Measurements from ENCODE around the gene USB1. TPM values are rescaled to one million over a fixed set of nuclear protein-coding genes. Genes with fewer than 3 reads are reported as not detected.

Gene USB1
- total RNA-seq, 4 donors from 2014 or later: 21.3 to 63.4 (median 45.2) TPM

- Histone ChIP-seq H3K36me3 (no peaks in the 10 kb centered on the region), H3K9me3 (no peaks in the 10 kb centered on the region), H3K27ac (no peak overlapping the region), H3K4me3 (no peak overlapping the region), H3K27me3 (no peaks in the 10 kb centered on the region), H3K4me1 (no peaks in the 10 kb centered on the region)
- WGBS, 2 donors (ENCODE audit: low coverage in 1 of 2): 81 to 100% methylated on average over 1 to 13 of the region's 13 CpGs
- no peak for TF ChIP-seq POLR2A (IDR thresholded peaks at IDR 0.05)
- TF ChIP-seq POLR2AphosphoS5 (IDR thresholded peaks at IDR 0.05): no peak
- intact Hi-C loops (cut with DNase I; ENCODE audit: low total_unique reads) (no loop called here), in situ Hi-C loops (cut with MboI; ENCODE audit: low pct_ligation_motif_present in 1 of 4, low pct_unique_long_range_greater_than_20kb in 1 of 4, low sequenced_read_pairs in 3 of 4) (no loop called here)
- DNase-seq: no peak
Measured at GRCh38 chr16:57970319-57970718, 30.9 kb upstream of the USB1 start.

DNA sequence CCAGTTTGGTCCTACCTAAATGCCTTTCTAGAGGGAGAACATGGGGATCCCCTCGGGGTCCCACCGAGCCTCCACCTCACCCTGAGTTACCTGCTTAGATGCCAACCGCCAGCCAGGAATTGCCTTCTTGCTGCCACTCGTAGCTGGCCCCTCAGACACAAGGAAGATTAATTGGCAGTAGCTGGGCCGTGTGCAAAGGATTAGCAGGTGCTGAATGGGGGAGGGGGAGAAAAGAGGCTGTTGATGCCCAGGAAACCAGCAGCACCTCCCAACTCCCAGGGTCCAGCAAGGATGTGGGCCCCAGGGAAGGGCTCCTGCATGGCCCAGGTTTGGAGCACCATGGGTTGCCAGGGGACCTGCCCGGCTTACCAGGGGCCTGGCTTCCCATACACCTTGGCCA lies 30.2 kb upstream of the USB1 start, which contains the start of gene CNGB1:
Gene CNGB1 (minus strand): TSS at position 159 of the 400 bp plus-strand sequence. CDS start 3,842 bp downstream, outside the sequence.
- 67 to 83% methylated on average over 4 to 6 of the region's 6 CpGs for WGBS, 2 donors (ENCODE audit: low coverage in 1 of 2)
- TF ChIP-seq POLR2AphosphoS5 (IDR thresholded peaks at IDR 0.05): no peak
- no peak for TF ChIP-seq EP300 (IDR thresholded peaks at IDR 0.05; ENCODE audit: low read depth)
- TF ChIP-seq CTCF (IDR thresholded peaks at IDR 0.05): no peak
- no peak for TF ChIP-seq POLR2A (IDR thresholded peaks at IDR 0.05)
- intact Hi-C loops (cut with DNase I; ENCODE audit: low total_unique reads) (no loop called here), in situ Hi-C loops (cut with MboI; ENCODE audit: low pct_ligation_motif_present in 1 of 4, low pct_unique_long_range_greater_than_20kb in 1 of 4, low sequenced_read_pairs in 3 of 4) (no loop called here)
- no peak within 1 kb of the TSS for H3K27ac ChIP-seq
- H3K4me1 ChIP-seq: no peaks in the 10 kb centered on the region
- H3K27me3 ChIP-seq: no peaks in the 10 kb centered on the region
- H3K9me3 ChIP-seq: no peaks in the 10 kb centered on the region
- H3K36me3 ChIP-seq: no peaks in the 10 kb centered on the region
- no peak for DNase-seq
- no peak within 1 kb of the TSS for H3K4me3 ChIP-seq

DNA sequence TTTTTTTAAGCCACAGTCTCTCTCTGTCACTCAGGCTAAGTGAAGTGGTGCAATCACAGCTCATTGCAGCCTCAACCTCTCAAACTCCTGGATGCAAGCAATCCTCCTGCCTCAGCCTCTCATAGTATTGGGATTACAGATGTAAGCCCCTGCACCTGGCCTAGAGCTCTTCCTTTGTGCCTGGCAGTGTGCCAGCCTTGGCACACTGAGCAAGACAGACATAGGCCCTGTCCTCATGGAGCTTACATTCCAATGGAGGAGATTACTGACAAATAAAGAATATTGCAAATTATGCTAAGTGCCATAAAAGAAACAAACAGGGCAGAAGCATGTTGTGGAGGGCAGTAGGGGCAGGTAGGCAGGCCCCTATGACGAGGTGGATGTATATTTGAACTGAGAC lies 29.4 kb upstream of the USB1 start:
- Histone ChIP-seq H3K9me3 (no peaks in the 10 kb centered on the region), H3K4me3 (no peak overlapping the region), H3K4me1 (no peaks in the 10 kb centered on the region), H3K27ac (no peak overlapping the region), H3K27me3 (no peaks in the 10 kb centered on the region), H3K36me3 (no peaks in the 10 kb centered on the region)
- intact Hi-C loops (cut with DNase I; ENCODE audit: low total_unique reads): no loop called here
- in situ Hi-C loops (cut with MboI; ENCODE audit: low pct_ligation_motif_present in 1 of 4, low pct_unique_long_range_greater_than_20kb in 1 of 4, low sequenced_read_pairs in 3 of 4): no loop called here
- 60 to 64% methylated on average over 1 of the region's 1 CpG for WGBS, 2 donors (ENCODE audit: low coverage in 1 of 2)
- DNase-seq: no peak
- TF ChIP-seq CTCF (IDR thresholded peaks at IDR 0.05) (no peak), POLR2A (IDR thresholded peaks at IDR 0.05) (no peak), EP300 (IDR thresholded peaks at IDR 0.05; ENCODE audit: low read depth) (no peak), POLR2AphosphoS5 (IDR thresholded peaks at IDR 0.05) (no peak)

GRCh38 chr16:57972306-57972705 lies 28.9 kb upstream of the USB1 start:
- WGBS, 2 donors (ENCODE audit: low coverage in 1 of 2): 72 to 82% methylated on average over 4 of the region's 4 CpGs
- H3K36me3 ChIP-seq: no peaks in the 10 kb centered on the region
- H3K27ac ChIP-seq: no peak overlapping the region

More at GRCh38 chr16:57972306-57972705, 28.9 kb upstream of the USB1 start:
- DNase-seq: no peak
- TF ChIP-seq POLR2A (IDR thresholded peaks at IDR 0.05): no peak
- no peak for TF ChIP-seq EP300 (IDR thresholded peaks at IDR 0.05; ENCODE audit: low read depth)
- TF ChIP-seq POLR2AphosphoS5 (IDR thresholded peaks at IDR 0.05): no peak
- no peak for TF ChIP-seq CTCF (IDR thresholded peaks at IDR 0.05)
- Histone ChIP-seq H3K4me3 (no peak overlapping the region), H3K4me1 (no peaks in the 10 kb centered on the region), H3K27me3 (no peaks in the 10 kb centered on the region), H3K9me3 (no peaks in the 10 kb centered on the region)
- in situ Hi-C loops (cut with MboI; ENCODE audit: low pct_ligation_motif_present in 1 of 4, low pct_unique_long_range_greater_than_20kb in 1 of 4, low sequenced_read_pairs in 3 of 4) (no loop called here), intact Hi-C loops (cut with DNase I; ENCODE audit: low total_unique reads) (no loop called here)
